H54 (cell line): ENCODE data around the gene GABRG3.

Experiments
- DNase-seq: peaks from one replicate; pipeline ENCODE4 v3.0.0; 2011; ENCODE audit warnings: low spot score, mixed read lengths; ENCODE audit not compliant: insufficient read length
- FAIRE-seq: peaks from 3 replicates; lab custom pipeline; 2011; peaks lifted over from hg19 to GRCh38; lab: Jason Lieb, UNC
- POLR2A ChIP-seq: IDR thresholded peaks from 2 replicates; pipeline ENCODE4 v1.6.1; 2011; ENCODE audit warnings: low read depth, mild to moderate bottlenecking, low read length

The GABRG3 gene

GRCh38 chr15:27062951-27063350 lies 92.0 kb downstream of the GABRG3 start:
- no peak for DNase-seq
- FAIRE-seq: no peak
- no peak for TF ChIP-seq POLR2A

GRCh38 chr15:27064080-27064479 lies 93.1 kb downstream of the GABRG3 start:
- no peak for TF ChIP-seq POLR2A
- FAIRE-seq: no peak

DNA sequence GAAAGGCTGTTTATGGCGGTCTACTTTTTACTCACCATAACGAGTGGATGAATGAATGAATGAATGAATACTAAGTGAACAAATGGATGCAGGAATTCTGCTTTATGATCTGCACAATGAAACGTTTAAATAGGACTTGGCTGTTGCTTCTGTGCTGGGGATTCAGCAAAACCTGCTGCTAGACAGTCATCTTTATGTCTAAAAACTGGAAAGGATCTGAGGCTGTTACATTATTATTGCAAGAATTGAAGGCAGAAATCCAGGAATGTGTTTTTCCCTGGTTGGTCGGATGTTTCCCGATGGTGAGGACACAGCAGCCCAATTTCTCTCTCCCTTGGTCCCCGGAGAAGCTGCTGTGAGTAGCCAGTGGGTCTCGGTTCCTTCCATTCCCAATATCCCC lies 94.2 kb downstream of the GABRG3 start:
- no peak for TF ChIP-seq POLR2A
- FAIRE-seq (no peak), DNase-seq (no peak)

More at GRCh38 chr15:27064080-27064479, 93.1 kb downstream of the GABRG3 start:
- no peak for DNase-seq

GRCh38 chr15:27065785-27066184 lies 94.8 kb downstream of the GABRG3 start:
- no peak for FAIRE-seq
- DNase-seq: no peak

DNA sequence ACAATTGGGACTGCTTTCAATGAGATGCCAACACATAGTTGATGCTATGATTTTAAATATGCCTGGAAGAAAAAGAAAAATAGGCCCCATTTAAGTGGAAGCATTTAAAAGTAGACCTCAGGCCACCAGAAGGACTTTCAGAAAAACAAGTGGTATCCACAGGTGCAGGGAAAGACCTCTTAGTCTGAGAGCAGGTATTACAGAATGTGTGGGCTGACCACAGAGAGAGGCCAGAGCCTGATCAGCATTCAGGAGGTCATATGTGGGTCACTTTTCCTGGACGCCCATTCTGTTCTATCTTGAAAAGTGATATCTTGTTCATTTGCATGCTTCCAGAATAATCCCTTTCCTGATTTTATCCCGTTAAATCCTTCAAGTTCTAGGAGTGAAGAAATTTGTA lies 95.5 kb downstream of the GABRG3 start:
- FAIRE-seq: no peak
- no peak for DNase-seq
- no peak for TF ChIP-seq POLR2A

More at GRCh38 chr15:27065785-27066184, 94.8 kb downstream of the GABRG3 start:
- no peak for TF ChIP-seq POLR2A

DNA sequence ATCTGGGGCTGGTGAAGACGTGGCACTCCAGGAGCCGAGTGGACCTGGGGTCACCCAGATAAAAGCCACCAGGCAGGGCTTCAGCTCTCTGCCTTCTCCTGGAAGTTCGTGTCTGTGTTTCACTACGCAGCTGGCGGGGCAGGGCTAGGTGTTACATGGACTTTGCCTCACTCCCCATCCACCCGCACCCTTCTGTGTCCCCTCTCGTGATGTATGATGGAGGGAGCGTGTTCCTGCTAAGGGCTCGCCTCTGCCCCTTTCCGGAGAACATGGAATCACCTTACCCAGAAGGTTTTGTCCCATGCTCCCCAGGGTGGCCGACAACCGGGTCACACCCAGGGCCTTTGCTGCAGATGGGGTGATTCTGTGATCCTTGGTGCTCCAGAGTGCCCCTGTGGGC lies 96.2 kb downstream of the GABRG3 start:
- no peak for DNase-seq
- no peak for TF ChIP-seq POLR2A
- FAIRE-seq: no peak

DNA sequence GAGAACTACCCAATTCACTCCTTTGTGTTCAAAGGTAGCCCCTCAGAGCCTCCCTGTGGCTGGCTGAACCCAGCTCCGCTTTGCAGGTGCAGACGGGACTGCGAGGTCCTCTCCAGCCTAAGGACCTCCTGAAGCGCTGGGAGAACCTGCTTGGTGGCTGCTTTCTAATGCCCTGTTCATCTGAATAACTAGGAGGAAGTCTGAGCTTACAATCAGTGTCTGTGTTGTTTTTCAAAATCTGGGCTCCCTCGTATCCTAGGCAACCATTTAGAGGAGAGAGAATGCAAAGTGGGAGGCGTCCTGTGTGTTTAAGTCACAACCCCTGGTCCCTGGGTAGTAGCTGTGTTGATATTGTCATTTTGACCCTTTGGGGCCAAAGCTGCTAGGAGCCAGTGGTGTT lies 99.9 kb downstream of the GABRG3 start:
- FAIRE-seq: no peak
- DNase-seq: no peak
- TF ChIP-seq POLR2A: no peak

DNA sequence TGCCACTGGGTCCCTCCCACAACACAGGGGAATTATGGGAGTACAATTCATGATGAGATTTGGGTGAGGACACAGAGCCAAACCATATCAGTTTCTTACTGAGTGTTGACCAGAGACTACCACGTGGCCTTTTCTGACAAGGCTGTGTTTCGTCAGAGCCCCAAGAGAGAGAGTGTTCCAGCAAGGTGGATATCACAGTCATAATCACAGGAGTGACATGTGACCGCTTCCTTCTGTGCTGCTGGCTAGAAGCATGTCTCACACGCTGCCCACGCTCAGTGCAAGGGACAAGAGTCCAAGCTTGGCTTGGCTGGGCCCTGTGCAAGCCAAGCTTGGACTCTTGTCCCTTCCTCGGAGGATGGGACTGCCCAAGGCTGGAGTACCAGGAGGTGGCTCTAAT lies 103.2 kb downstream of the GABRG3 start:
- TF ChIP-seq POLR2A: no peak
- no peak for FAIRE-seq
- DNase-seq: no peak

GRCh38 chr15:27077790-27078189 lies 106.8 kb downstream of the GABRG3 start:
- DNase-seq (no peak), FAIRE-seq (no peak)
- no peak for TF ChIP-seq POLR2A

DNA sequence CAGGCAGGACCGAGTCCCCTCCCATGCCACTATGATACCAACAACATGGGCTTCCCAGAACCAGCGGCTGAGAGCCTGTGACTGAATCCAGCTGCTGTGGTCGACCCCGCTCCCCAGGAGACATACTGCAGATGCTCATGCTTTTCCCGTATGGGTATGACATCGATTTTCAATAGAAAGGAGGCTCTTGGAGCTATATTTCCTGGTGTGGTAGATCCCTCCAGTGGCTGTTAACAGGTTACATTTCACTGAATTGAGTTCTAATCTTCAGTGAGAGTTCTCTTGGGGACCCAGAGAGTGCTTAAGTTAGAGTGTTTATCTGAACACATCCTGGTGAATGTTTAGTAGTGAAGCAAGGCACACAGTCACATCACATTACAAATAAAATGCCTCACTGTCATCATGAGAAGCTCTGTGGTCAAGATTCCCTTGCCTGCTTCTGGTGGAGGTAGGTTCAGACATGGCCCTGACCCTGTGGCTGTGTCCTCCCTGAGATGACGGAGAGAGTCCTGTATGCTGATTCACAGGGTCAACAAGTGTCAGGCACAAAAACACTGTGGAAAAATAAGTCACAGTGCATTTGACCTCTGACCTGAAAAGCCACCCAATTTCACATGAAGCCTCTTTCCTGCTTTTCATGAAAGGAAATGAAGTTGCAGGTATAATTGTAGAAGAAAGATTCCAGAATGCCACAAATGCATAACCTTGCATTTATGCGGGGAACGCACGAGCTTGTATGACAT lies 110.9 kb downstream of the GABRG3 start:
- FAIRE-seq (no peak), DNase-seq (no peak)
- no peak for TF ChIP-seq POLR2A

DNA sequence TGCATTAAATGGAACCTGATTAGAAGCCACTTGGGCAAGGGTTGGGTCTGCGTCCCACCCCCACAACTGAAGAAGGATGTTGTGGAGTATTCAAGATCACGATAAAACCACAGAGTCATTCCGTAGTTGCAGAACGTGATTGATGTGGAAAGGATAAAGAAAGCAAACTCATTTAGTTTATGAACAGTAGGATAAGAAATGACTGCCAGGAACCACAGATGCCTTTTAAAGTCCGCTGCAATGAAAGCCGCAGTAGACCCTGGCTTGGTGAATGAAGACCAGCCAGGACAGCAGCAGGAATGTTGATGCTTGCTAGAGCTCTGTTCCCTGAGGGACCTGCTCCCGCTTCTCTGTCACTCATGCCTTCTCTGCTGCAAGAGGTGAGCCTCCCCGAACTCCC lies 111.5 kb downstream of the GABRG3 start:
- DNase-seq: no peak
- TF ChIP-seq POLR2A: no peak
- FAIRE-seq: no peak

- no peak for TF ChIP-seq POLR2A
- DNase-seq (no peak), FAIRE-seq (no peak)
Observed at GRCh38 chr15:27084844-27085243, 113.9 kb downstream of the GABRG3 start.

DNA sequence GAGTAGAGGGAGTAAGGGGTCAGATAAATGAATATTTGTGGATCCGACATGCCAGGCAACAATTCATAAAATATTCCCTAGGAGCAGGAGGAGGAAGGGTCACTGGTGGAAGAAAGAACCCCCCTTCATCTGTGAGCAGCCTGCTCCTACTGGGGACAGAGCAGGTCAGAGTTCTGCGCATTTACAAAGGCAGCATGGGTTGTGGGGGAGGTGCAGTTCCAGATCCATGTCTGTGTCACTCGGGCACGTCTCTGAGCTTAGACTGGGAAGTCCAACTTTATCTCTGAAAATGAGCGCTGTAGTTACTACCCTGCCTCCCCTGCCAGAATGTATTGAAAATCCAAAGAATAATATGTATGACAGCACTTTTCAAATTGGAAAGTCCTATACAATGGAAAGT lies 115.2 kb downstream of the GABRG3 start:
- FAIRE-seq (no peak), DNase-seq (no peak)
- no peak for TF ChIP-seq POLR2A

DNA sequence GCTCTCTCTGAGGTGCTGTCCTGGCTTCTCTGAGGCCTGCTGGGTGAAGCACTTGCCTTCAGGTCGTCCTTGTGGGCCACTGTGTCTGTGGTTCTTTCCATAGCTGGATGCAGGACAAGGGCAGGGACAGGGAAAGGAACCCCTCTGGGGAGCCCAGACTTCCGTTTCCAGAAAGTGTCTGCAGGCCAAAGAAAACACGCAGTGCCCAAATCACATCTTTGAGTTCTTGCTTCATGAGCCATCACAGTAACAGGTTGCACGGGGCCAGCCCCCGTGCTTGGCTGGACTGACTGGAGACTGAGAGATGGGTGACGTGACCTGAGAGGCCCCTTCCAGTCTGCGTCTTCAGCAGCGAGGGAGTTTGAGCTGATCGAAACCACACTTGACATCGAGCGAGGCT lies 115.8 kb downstream of the GABRG3 start:
- DNase-seq (no peak), FAIRE-seq (no peak)
- TF ChIP-seq POLR2A: no peak
